ENCODE results near the gene PLEKHJ1. TPM values are rescaled to one million over a fixed set of nuclear protein-coding genes. Genes with fewer than 3 reads are reported as not detected.
A peak's percentile ranks its signal among the peaks of the same experiment; 100 is the strongest.
"Not testable (repeated sequence)": the region's sequence is repeated elsewhere in the genome, so short reads cannot be mapped to it uniquely, and the experiment has no call there.

The PLEKHJ1 gene, protein sequence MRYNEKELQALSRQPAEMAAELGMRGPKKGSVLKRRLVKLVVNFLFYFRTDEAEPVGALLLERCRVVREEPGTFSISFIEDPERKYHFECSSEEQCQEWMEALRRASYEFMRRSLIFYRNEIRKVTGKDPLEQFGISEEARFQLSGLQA
- total RNA-seq (2014; rRNA removed; shearing (Covaris generic)): 44.5 and 45.8 TPM in 2 replicates
- 74.3 and 75.1 TPM in 2 replicates for polyA plus RNA-seq (2015; cell fraction: cytosol; rRNA removed)
- polyA plus RNA-seq (2015; cell fraction: nucleus; rRNA removed): 105 and 115 TPM in 2 replicates

DNA sequence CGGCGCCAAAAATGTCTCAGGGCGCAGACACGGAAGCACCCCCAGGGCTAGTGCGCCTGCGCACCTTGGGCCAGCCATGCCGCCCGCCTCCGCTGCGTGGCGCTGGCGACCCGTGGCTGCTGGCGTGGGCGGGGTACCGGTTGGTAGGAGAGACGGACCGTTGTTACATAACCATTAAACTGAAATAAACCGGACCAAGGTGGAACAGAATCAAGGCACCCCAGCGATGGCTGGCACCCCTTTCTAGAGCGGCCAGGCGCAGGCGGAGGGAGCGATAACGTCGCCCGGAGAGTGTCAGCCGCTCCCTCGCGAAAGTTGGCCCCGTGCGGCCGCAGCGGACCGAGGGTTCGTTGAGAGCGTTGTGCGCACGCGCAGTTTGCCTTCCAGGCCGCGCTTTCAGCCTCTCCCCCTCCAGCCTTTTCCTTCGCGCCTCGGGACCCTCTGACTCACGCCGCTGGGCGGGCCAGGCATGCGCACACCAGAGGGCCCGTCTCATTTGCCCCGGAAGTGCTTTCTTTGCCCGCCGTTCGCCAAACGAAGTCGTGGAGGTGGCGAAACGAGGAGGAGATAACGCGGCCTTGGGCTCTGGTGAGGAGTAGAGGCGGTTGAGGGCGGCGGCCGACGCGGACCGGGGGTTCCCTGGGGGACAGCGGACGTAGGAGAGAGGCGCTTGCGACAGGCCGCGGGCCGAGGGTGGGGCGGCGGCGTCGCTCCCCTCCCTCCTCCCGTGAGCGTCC lies at the start of gene PLEKHJ1, which contains the start of gene SF3A2:
Gene PLEKHJ1 (minus strand): TSS at position 16 of the 737 bp plus-strand sequence. CDS start 81 bp downstream, outside the sequence.
Gene SF3A2 (plus strand): TSS at position 511 of the 737 bp plus-strand sequence. CDS start 6,595 bp downstream, outside the sequence.
- peak; percentile 95 for DNase-seq (ENCODE audit: low read depth, low spot score)
- in situ Hi-C loops (cut with HindIII; ENCODE audit: low pct_unique_long_range_greater_than_20kb, low sequenced_read_pairs): no loop called here

DNA sequence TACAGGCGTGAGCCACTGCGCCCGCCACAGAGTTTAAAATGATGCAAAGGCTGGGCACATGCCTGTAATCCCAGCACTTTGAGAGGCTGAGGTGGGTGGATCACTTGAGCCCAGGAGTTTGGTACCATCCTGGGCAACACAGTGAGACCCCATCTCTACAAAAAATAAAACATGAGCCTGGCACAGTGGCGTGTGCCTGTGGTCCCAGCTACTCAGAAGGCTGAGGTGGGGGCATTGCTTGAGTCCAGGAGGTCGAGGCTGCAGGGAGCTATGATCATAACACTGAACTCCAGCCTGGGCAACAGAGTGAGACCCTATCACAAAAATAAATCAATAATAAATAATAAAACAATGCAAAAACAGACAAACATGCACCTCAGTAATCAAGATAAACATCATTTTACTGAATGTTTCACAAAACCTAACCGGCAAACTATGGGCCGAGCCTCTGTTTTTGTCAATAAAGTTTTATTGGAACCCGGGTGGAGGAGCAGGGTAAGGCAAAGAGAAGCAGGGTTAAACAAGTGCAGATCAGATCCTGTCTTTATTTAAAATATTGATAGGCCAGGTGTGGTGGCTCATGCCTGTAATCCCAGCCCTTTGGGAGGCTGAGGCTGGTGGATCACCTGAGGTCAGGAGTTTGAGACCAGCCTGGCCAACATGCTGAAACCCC lies 47.8 kb upstream of the PLEKHJ1 start:
- DNase-seq (ENCODE audit: low read depth, low spot score): no peak
- in situ Hi-C loops (cut with HindIII; ENCODE audit: low pct_unique_long_range_greater_than_20kb, low sequenced_read_pairs): no loop called here

DNA sequence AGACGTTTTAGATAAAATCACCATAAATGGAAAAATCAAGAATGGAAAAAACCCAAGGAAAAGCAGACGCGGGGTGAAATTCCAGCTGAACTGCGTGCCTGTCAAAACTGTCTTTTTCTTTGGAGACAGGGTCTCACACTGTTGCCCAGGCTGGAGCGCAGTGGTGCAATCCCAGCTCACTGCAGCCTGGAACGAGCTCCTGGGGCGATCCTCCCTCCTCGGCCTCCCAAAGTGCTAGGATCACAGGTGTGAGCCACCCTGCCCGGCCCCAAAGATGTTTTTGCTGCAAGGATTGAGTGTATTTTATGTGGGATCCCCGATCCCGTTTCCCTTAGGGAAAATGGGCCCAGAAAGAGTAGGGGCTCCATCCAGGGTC lies 46.7 kb upstream of the PLEKHJ1 start:
- DNase-seq (ENCODE audit: low read depth, low spot score): no peak
- in situ Hi-C loops (cut with HindIII; ENCODE audit: low pct_unique_long_range_greater_than_20kb, low sequenced_read_pairs): no loop called here

DNA sequence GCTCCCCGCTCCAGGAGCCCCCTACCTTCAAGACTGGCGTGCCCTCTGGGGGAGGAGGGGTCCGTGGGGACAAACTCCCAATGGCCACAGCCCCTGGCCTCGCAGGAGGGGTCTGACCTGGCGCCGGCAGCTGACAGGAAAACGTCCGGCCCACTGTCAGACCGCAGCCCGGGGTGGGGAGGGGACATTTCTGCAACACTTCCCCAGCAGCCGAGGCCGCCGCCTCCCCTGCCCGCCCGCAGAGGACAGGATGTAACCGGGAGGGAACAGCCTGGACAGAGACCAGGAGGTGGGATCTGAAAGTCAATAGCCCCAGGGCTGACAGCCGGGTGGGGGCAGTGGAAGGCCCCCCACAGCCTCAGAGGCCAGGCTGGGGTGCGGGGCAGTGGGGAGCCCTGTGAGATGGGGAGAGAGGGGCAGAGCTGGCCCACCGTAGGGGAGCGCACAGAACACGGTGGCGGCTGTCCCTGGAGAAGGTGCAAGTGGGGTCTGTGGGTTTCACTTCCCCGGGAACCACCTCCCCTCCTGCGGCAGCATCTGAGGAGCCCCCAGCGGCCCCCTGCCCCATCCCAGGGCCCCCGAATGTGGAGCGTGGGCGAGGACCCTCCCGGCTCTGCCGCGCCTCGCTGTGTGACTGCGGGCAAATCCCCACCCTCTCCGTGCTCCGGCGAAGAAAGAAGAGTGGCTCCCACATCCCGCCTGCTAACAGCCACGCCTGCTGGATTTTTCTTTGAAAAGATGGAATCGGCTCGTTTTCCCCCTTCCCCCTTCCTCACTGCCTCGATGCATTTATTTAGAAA lies 46.1 kb upstream of the PLEKHJ1 start, which contains the start of gene PEAK3:
Gene PEAK3 (minus strand): TSS at position 114 of the 800 bp plus-strand sequence. CDS start 1,244 bp downstream, outside the sequence.
- in situ Hi-C loops (cut with HindIII; ENCODE audit: low pct_unique_long_range_greater_than_20kb, low sequenced_read_pairs): no loop called here
- DNase-seq (ENCODE audit: low read depth, low spot score): no peak

DNA sequence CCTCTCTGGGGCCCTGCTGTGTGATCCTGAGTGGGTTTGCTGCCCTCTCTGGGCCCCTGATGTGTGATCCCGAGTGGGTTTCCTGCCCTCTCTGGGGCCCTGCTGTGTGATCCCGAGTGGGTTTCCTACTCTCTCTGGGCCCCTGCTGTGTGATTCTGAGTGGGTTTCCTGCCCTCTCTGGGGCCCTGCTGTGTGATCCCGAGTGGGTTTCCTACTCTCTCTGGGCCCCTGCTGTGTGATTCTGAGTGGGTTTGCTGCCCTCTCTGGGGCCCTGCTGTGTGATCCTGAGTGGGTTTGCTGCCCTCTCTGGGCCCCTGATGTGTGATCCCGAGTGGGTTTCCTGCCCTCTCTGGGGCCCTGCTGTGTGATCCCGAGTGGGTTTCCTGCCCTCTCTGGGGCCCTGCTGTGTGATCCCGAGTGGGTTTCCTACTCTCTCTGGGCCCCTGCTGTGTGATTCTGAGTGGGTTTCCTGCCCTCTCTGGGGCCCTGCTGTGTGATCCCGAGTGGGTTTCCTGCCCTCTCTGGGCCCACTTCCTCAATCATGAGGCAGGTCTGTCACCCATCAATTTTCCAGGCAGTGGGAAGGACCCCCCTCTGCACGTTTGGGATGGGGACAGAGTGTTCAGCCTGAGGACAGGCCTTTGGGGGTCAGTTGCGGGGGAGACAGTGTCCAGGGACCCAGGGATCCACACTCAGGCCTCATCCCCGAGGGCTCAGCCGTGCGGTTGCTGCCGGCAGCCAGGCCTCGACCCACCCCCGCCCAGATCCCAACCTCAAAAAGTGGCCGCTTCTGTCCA lies 45.3 kb upstream of the PLEKHJ1 start:
- DNase-seq (ENCODE audit: low read depth, low spot score); in situ Hi-C loops (cut with HindIII; ENCODE audit: low pct_unique_long_range_greater_than_20kb, low sequenced_read_pairs): not testable (repeated sequence)

DNA sequence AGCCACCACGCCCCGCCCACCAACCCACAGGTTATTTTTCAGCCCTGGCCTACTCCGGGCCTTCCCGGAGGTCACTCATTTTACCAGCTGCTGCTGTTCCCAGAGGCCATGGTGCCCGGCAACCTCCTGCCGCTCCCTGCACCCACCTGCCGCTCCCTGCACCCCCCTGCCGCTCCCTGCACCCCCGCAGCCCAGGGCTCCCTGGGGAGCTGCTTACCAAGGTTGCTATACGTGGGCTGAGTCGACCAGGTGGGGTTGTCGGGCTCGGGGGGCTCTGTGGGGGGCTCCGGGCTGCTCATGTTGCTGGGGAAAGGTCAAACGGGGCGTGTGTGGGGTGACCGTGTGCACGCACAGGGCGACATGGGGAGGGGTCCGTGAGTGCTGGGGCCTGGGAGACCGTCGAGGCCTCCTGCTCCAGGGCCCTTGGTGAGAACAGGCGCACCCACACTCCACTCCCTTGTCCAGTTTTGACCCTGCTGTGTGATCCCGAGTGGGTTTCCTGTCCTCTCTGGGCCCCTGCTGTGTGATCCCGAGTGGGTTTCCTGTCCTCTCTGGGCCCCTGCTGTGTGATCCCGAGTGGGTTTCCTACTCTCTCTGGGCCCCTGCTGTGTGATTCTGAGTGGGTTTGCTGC lies 44.6 kb upstream of the PLEKHJ1 start:
- DNase-seq (ENCODE audit: low read depth, low spot score): no peak
- in situ Hi-C loops (cut with HindIII; ENCODE audit: low pct_unique_long_range_greater_than_20kb, low sequenced_read_pairs): no loop called here

DNA sequence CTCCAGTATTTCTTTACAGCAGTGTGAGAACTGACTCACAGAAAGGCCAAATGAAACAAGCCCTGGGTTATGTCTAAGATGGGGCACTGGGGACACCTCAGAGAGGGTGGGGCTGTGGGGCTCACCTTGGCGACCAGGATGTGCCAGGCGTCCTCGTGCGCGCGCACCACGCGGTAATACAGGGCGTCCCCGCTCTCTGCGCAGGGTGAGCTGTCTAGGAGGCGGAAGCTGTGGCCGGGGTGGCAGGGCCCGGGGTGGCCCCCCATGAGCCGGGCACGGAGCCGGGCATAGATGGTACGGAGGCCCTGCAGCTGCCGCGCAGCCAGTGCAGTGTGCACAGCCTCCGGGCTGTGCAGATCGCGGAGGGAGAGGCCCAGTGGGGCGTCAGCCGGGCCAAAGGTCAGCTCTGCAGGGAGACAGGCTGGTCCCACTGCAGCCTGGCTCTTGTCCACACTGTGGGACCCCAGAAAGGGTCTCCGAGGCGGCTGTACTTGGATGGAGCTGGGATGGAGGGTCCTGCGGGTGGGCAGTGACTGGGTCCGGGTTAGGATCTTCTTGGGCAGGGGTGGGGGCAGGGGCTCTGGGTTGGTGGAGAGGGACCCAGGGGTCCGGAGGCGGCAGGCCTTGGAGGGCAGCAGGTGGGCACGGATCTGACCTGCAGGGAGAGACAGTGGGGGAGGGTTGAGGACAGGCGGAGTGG lies 42.5 kb upstream of the PLEKHJ1 start:
- no peak for DNase-seq (ENCODE audit: low read depth, low spot score)

DNA sequence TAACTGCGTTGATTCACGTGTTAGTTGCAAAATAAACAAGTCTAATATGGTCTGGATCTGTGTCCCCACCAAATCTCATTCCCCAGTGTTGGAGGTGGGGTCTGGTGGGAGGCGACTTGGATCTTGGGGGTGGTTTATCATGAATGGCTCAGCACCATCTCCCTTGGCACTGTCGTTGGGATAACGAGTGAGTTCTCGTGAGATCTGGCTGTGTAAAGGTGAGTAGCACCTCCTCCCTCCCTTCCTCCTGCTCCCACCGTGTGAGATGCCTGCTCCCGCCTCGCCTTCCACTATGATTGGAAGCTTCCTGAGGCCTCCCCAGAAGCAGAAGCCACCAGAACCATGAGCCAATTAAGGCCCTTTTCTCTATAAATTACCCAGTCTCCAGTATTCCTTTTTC lies 41.0 kb upstream of the PLEKHJ1 start:
- in situ Hi-C loops (cut with HindIII; ENCODE audit: low pct_unique_long_range_greater_than_20kb, low sequenced_read_pairs): no loop called here

More for the DNA sequence above, 42.5 kb upstream of the PLEKHJ1 start:
- in situ Hi-C loops (cut with HindIII; ENCODE audit: low pct_unique_long_range_greater_than_20kb, low sequenced_read_pairs): no loop called here

DNA sequence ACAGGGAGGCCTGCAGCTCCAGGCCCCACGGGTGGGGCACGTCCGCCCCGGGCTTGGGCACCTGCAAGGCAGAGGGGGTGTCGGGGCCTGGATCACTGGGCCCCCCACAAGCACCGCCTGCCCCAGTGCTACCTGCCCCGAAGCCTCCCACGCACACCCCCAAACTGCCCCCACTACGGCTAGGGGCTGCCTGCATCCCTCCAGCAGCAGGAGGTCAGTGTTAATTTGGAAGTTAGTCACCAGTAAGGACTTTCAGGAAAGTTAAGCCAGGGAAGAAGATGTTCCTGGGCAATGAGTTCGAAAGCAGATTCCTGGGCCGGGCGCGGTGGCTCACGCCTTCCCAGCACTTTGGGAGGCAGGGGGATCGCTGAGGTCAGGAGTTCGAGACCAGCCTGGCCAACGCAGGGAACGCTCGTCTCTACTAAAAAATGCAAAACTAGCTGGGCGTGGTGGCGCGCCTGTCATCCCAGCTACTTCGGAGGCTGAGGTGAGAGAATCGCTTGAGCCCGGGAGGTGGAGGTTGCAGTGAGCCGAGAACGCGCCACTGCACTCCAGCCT lies 40.4 kb upstream of the PLEKHJ1 start:
- no peak for DNase-seq (ENCODE audit: low read depth, low spot score)
- in situ Hi-C loops (cut with HindIII; ENCODE audit: low pct_unique_long_range_greater_than_20kb, low sequenced_read_pairs): no loop called here

More for the DNA sequence above, 41.0 kb upstream of the PLEKHJ1 start:
- DNase-seq (ENCODE audit: low read depth, low spot score): no peak

DNA sequence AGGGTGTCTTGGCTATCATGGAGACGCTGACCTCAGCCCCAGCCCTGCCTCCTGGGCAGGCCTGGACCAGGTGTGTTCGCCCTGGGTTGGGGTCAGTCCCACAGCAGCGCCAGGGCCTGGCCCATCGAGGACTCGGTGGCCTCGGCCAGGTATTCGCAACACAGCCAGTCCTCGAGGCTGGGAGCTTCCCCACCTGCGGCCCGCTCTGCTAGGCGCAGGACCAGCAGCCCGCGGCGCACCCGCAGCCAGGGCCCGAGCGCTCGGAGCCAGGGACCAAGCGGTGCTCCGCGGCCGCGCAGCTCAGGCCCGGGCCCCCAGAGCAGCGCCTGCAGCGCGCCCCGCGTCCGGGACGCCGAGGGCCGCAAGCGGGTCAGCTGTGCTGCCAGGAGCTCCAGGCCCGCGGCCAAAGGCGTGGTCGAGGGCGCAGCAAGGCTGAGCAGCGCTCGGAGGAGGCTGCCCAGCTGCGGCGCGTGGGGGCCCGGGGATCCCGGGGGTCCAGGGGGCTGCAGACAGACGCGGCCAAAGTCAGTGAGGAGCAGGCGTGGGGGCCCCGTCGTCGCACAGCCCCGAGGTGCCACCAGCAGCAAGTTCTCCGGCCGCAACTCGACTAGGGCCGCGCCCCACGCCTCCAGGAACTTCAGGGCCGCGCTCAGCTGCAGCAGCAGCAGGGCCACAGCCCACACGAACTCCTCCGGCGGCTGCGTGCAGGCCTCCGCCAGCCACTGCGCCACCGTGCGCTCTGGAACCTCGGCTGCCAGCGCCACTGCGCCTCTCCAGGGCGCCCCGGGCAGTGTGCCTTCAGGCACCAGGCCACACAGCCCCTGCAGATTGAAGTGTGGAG lies 39.7 kb upstream of the PLEKHJ1 start:
- DNase-seq (ENCODE audit: low read depth, low spot score): no peak
- in situ Hi-C loops (cut with HindIII; ENCODE audit: low pct_unique_long_range_greater_than_20kb, low sequenced_read_pairs): no loop called here

DNA sequence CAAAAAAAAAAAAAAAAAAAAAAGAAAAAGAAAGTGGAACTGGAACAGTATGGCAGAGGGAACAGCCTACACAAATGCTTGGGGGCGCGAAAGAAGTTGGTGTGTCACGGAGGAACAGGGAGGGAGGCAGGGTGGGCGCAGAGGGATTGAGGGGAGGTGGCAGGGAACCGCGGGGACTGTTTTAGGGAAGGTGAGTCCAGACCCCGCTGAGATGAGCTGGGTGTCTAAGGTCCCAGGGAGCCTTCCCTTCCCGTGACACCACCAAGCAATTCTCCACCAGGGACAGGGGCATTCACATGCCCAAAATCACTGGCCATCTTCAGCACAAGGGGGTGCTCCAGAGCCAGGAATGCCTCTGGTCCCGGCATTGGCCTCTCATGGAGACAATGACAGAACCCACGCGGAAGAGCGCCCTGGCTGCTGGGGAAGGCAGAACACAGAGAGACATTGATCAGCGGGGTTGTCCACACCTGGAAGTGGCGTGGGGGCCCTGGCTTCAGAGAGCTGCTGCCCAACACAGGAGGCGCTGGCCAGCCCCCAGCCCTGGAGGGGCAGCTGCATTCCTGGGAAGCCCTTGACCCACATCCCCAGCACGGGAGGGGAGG lies 38.9 kb upstream of the PLEKHJ1 start:
- DNase-seq (ENCODE audit: low read depth, low spot score): peak; percentile 72
- in situ Hi-C loops (cut with HindIII; ENCODE audit: low pct_unique_long_range_greater_than_20kb, low sequenced_read_pairs): no loop called here

DNA sequence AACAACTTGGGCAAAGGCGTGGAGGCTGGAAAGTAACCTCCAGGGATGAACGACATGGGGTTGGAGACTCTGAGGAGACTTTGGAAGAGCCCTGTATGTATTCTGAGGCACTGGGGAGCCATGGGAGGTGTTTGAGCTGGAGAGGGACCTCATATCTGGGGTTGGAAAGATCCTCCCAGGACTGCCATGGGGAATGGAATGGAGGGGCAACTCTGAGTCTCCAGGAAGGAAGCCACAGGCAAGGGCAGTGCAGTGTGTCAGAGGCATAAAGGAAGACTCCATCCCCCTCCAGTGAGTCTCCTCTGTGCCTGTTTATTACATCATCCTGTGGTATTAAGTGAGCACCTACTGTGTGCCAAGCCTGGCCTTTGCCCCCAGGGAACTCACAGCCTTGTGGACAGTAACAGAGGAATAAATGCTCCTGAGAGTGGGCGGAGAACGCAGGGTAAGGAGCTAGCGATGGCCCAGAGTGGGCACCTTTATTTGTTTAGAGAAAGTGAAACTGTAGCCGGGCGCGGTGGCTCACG lies 38.1 kb upstream of the PLEKHJ1 start:
- in situ Hi-C loops (cut with HindIII; ENCODE audit: low pct_unique_long_range_greater_than_20kb, low sequenced_read_pairs): no loop called here
- DNase-seq (ENCODE audit: low read depth, low spot score): no peak

DNA sequence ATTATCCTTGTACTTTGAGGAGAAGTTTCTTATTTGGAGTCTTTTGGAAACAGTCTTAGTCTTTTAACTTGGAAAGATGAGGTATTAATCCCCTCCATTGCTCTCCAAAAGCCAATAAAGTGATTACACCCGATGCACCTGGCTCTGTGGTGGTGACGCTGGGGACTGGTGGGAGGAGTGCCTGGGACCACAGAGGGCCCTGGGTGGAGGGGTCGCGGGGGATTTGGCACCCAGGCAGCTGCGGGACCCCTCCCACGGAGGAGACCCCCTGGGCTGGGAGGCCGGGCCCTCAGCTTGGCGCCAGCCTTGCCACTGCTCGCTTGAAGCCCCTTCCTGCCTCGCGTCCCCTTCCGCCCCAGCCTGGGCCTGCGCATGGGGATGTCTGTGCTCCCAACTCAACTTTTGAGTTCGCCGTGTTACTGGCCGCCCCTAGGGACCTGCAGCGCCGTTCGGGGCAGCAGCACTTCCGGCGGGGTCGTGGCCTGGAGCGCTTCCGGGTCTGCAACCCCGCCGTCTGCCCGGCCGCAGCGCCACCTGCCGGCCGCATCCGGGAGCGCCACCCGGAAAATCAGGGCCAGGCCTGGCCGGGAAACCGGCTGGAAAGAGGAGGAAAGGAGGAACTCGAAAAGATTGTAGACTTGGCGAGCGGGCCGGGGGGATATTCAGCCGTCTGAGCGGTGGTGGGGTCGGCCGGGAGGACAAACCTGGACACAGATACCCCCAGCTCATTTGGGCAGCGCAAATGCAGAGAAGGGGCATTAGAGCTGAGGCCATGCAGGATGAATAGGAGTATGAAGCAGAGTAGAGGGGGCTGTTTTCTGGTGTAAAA lies 37.4 kb upstream of the PLEKHJ1 start:
- peak; percentile 78 for DNase-seq (ENCODE audit: low read depth, low spot score)
- in situ Hi-C loops (cut with HindIII; ENCODE audit: low pct_unique_long_range_greater_than_20kb, low sequenced_read_pairs): no loop called here
